ENCODE results near the gene SHLD2.
"Not testable (repeated sequence)": the region's sequence is repeated elsewhere in the genome, so short reads cannot be mapped to it uniquely, and the experiment has no call there.

DNA sequence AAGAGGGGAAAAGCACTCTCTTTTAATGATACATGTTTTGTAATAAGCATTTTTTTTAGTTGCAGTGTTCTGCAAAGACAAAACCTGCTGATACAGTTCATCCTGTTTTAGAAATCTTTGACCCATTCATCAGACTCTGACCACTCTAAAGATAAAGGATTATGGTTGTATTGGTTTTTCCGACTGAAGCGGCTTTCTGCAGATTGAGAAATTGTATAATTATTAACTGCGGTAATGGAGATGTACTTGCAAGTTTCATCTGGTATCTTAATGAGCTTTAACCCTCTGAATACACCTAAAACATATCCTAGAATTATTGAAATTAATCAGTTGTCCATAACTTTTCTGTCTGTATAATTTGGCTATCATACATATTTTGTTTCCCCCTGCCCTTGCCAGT, 50.6 kb downstream of the SHLD2 start:
- TF ChIP-seq, protein P1, sequence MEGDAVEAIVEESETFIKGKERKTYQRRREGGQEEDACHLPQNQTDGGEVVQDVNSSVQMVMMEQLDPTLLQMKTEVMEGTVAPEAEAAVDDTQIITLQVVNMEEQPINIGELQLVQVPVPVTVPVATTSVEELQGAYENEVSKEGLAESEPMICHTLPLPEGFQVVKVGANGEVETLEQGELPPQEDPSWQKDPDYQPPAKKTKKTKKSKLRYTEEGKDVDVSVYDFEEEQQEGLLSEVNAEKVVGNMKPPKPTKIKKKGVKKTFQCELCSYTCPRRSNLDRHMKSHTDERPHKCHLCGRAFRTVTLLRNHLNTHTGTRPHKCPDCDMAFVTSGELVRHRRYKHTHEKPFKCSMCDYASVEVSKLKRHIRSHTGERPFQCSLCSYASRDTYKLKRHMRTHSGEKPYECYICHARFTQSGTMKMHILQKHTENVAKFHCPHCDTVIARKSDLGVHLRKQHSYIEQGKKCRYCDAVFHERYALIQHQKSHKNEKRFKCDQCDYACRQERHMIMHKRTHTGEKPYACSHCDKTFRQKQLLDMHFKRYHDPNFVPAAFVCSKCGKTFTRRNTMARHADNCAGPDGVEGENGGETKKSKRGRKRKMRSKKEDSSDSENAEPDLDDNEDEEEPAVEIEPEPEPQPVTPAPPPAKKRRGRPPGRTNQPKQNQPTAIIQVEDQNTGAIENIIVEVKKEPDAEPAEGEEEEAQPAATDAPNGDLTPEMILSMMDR (IDR thresholded peaks at IDR 0.05): not testable (repeated sequence)
- TF ChIP-seq POLR2A (IDR thresholded peaks at IDR 0.05): not testable (repeated sequence)

All from heart left ventricle (tissue), 13 donors.